OCI-LY3 (cell line): ENCODE measurements around the gene WDR93.

ENCODE experiments used
- H2AFZ ChIP-seq: fragments of 200-600, 300-600 bp; shearing (Covaris generic); 2 replicates; pipeline ENCODE4 v1.6.0; 2014; ENCODE audit warnings: antibody characterized with exemption, low read depth, low read length
- H3K27ac ChIP-seq: fragments of 200-600, 300-600 bp; sonication (generic); 2 replicates; pipeline ENCODE4 v1.5.1; 2014; ENCODE audit warnings: mild to moderate bottlenecking, low read length, moderate library complexity, mixed read lengths
- H3K27me3 ChIP-seq: fragments of 200-600, 300-600 bp; sonication (generic); 2 replicates; pipeline ENCODE4 v1.6.1; 2014; ENCODE audit warnings: low read depth, low read length, mixed read lengths
- H3K36me3 ChIP-seq: fragments of 200-600, 300-600 bp; sonication (generic); replicated peaks from 2 replicates; pipeline ENCODE3; 2014; ENCODE audit warnings: low read depth, low read length, mixed read lengths
- H3K4me1 ChIP-seq: fragments of 300-600, 200-600 bp; sonication (generic); 2 replicates; pipeline ENCODE4 v1.6.1; 2014; ENCODE audit warnings: low read length, mixed read lengths
- H3K4me2 ChIP-seq: fragments of 200-600, 300-600 bp; sonication (generic); 2 replicates; pipeline ENCODE4 v1.6.1; 2014; ENCODE audit warnings: low read length, mixed read lengths
- H3K4me3 ChIP-seq: fragments of 300-600, 200-600 bp; sonication (generic); 2 replicates; pipeline ENCODE4 v1.5.1; 2014; ENCODE audit warnings: antibody characterized with exemption, mild to moderate bottlenecking, low read length, moderate library complexity
- H3K79me2 ChIP-seq: fragments of 300-600, 200-600 bp; shearing (Covaris generic); 2 replicates; pipeline ENCODE4 v1.6.1; 2014; ENCODE audit warnings: mild to moderate bottlenecking, low read length, mixed read lengths
- H3K9ac ChIP-seq: fragments of 300-600, 200-600 bp; shearing (Covaris generic); 2 replicates; pipeline ENCODE4 v1.6.0; 2014; ENCODE audit warnings: mild to moderate bottlenecking, low read length, moderate library complexity
- H3K9me3 ChIP-seq: fragments of 200-600, 300-600 bp; shearing (Covaris generic); 2 replicates; pipeline ENCODE4 v1.6.1; 2014; ENCODE audit warnings: low read length, mixed read lengths; ENCODE audit not compliant: insufficient read depth
- H4K20me1 ChIP-seq: fragments of 200-600, 300-600 bp; sonication (generic); 2 replicates; pipeline ENCODE4 v1.6.1; 2016; ENCODE audit warnings: low read length, mixed read lengths; ENCODE audit not compliant: insufficient read depth
- EZH2phosphoT487 ChIP-seq: fragments of 200-600 bp; shearing (Covaris generic); IDR thresholded peaks from 2 replicates; pipeline ENCODE4 v1.6.1; 2018; ENCODE audit warnings: antibody characterized with exemption, mixed run types, low read depth
- TF ChIP-seq, protein P1 (sequence below): fragments of 200-600, 300-600 bp; sonication (generic); IDR thresholded peaks from 2 replicates; pipeline ENCODE4 v1.5.1; 2014; ENCODE audit warnings: antibody characterized with exemption, low read length, low read depth

Gene WDR93

DNA sequence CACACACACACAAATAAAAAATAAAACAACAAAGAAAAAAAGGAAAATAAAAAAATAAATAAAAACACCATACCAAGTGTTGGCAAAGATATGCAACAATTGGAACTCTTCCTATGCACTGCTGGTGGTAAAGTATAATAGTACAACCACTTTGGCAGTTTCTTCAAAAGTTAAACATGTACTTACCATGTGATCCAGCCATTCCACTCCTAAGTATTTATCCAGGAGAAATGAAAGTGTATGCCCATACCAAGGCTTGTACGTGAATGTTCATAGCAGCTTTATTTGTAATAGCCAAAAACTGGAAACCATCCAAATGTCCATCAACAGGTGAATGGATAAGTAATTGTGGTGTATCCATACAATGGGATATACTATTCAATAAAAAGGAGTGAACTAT, 17.0 kb downstream of the WDR93 start:
- Histone ChIP-seq H3K27me3 (peaks cover 23% of the 10 kb centered on the region), H3K9ac (no peak overlapping the region), H3K27ac (no peak overlapping the region)

DNA sequence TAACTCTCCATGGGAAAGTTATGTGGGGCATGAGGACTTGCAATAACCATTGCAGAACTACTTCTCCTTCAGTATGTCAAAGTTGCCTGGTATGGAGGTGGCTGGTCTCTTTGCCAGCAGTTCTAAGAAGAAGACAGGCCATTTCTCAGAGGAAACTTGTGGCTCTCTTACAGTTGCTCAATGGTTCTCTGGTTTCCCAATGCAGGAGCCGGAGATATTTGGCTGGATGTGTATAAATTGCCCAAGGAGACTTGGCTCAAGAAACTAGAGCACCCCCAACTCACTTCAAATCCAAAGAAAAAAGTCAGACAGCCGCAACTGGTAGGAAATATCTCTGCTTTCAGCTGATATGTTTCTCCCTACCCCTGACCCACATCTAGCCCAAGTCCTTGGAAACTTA, 24.2 kb downstream of the WDR93 start:
- H2AFZ ChIP-seq, result no peak overlapping the region
- no peak overlapping the region for H3K27ac ChIP-seq
- peaks cover 4% of the 10 kb centered on the region; the same call in 1 of the 2 replicates for H3K27me3 ChIP-seq
- H3K4me2 ChIP-seq, result no peak overlapping the region
- H3K9ac ChIP-seq, result no peak overlapping the region
- TF ChIP-seq, protein P1, sequence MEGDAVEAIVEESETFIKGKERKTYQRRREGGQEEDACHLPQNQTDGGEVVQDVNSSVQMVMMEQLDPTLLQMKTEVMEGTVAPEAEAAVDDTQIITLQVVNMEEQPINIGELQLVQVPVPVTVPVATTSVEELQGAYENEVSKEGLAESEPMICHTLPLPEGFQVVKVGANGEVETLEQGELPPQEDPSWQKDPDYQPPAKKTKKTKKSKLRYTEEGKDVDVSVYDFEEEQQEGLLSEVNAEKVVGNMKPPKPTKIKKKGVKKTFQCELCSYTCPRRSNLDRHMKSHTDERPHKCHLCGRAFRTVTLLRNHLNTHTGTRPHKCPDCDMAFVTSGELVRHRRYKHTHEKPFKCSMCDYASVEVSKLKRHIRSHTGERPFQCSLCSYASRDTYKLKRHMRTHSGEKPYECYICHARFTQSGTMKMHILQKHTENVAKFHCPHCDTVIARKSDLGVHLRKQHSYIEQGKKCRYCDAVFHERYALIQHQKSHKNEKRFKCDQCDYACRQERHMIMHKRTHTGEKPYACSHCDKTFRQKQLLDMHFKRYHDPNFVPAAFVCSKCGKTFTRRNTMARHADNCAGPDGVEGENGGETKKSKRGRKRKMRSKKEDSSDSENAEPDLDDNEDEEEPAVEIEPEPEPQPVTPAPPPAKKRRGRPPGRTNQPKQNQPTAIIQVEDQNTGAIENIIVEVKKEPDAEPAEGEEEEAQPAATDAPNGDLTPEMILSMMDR, result no peak
- no peak for TF ChIP-seq EZH2phosphoT487
- H3K4me3 ChIP-seq, result no peak overlapping the region
- H3K4me1 ChIP-seq, result no peaks in the 10 kb centered on the region
- H4K20me1 ChIP-seq, result no peaks in the 10 kb centered on the region
- no peaks in the 10 kb centered on the region for H3K9me3 ChIP-seq
- H3K79me2 ChIP-seq, result no peaks in the 10 kb centered on the region
- no peaks in the 10 kb centered on the region for H3K36me3 ChIP-seq

More for the DNA sequence above, 17.0 kb downstream of the WDR93 start:
- TF ChIP-seq, protein P1, result no peak
- TF ChIP-seq EZH2phosphoT487, result no peak
- Histone ChIP-seq H3K9me3 (no peaks in the 10 kb centered on the region), H2AFZ (no peak overlapping the region), H3K36me3 (no peaks in the 10 kb centered on the region), H3K4me2 (no peak overlapping the region), H4K20me1 (no peaks in the 10 kb centered on the region), H3K79me2 (no peaks in the 10 kb centered on the region), H3K4me3 (no peak overlapping the region), H3K4me1 (no peaks in the 10 kb centered on the region)

DNA sequence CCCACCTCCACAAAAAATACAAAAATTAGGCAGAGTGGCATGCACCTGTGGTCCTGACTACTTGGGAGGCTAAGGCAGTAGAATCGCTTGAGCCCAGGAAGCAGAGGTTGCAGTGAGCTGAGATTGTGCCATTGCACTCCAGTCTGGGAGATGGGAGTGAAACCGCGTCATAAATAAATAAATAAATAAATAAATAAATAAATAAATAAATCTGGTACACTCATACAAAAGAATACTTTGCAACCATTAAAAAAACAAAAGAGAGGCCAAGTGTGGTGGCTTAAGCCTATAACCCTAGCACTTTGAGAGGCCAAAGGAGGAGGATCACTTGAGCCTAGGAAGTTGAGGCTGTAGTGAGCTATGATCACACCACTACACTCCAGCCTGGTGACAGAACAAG, 32.4 kb downstream of the WDR93 start:
- Histone ChIP-seq H3K36me3 (no peaks in the 10 kb centered on the region), H3K9ac (no peak overlapping the region), H3K4me2 (no peak overlapping the region), H3K4me1 (no peaks in the 10 kb centered on the region), H2AFZ (no peak overlapping the region), H4K20me1 (no peaks in the 10 kb centered on the region), H3K9me3 (peaks cover 8% of the 10 kb centered on the region), H3K27ac (no peak overlapping the region), H3K4me3 (no peak overlapping the region), H3K79me2 (no peaks in the 10 kb centered on the region), H3K27me3 (peaks cover 16% of the 10 kb centered on the region)
- no peak for TF ChIP-seq EZH2phosphoT487
- TF ChIP-seq, protein P1, result no peak

DNA sequence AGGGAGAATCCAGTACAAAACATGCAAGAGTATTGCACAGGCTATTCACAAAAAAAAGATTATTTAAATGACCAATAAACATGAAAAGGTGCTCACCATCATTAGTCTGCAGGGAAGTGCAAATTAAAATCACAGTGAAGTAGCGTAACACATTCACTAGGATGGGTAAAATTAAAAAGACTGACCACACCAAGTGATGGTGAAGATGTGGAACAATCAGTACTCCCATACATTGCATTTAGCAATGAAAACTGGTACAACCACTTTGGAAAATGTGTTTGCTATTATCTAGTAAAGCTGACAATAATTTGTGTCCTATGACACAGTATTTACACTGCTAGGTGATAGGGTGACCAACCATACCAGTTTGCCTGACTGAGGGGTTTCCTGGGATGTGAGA, 34.0 kb downstream of the WDR93 start:
- no peak overlapping the region for H3K27ac ChIP-seq
- H3K79me2 ChIP-seq, result no peaks in the 10 kb centered on the region
- H3K4me1 ChIP-seq, result no peaks in the 10 kb centered on the region
- no peaks in the 10 kb centered on the region for H3K36me3 ChIP-seq
- no peak overlapping the region for H3K4me2 ChIP-seq
- no peak overlapping the region for H3K4me3 ChIP-seq
- no peak overlapping the region for H3K9ac ChIP-seq
- peaks cover 16% of the 10 kb centered on the region for H3K27me3 ChIP-seq
- TF ChIP-seq, protein P1, result no peak
- no peak for TF ChIP-seq EZH2phosphoT487
- no peaks in the 10 kb centered on the region for H4K20me1 ChIP-seq
- H3K9me3 ChIP-seq, result peaks cover 8% of the 10 kb centered on the region
- H2AFZ ChIP-seq, result no peak overlapping the region
